ENCODE data around the gene LMTK2.

Gene LMTK2

DNA sequence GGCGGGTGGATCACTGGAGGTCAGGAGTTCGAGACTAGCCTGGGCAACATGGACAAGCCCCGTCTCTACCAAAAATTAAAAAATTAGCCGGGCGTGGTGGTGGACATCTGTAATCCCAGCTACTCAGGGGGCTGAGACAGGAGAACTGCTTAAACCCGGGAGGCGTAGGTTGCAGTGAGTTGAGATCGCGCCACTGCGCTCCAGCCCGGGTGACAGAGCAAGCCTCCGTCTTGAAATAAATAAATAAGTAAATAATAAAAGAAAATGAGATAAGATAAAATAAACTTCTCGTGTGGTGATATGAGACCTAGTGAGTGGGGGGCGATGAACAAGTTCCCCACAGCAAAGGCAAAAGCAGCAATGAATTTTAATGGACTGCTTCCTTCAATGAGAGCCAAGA lies 33.6 kb upstream of the LMTK2 start:
- Histone ChIP-seq H3K36me3 (ENCODE audit: low read length) (no peaks in the 10 kb centered on the region), H3K27ac (ENCODE audit: low read depth, low read length) (no peak overlapping the region), H3K4me2 (ENCODE audit: low read depth, low read length, poor library complexity, severe bottlenecking) (no peak overlapping the region), H3K9me2 (replicated peaks; ENCODE audit: insufficient read depth, low read length) (no peaks in the 10 kb centered on the region), H4K20me1 (ENCODE audit: low read depth, low read length) (no peaks in the 10 kb centered on the region), H3K27me3 (ENCODE audit: low read length) (no peaks in the 10 kb centered on the region), H3F3A (ENCODE audit: insufficient read depth) (no peaks in the 10 kb centered on the region), H3K4me3 (ENCODE audit: insufficient read depth, low read length, poor library complexity, severe bottlenecking) (no peak overlapping the region), H3K9me3 (ENCODE audit: insufficient read depth, low read length) (no peaks in the 10 kb centered on the region), H3K9ac (ENCODE audit: low read length) (no peak overlapping the region), H3K79me2 (ENCODE audit: insufficient read depth, low read length) (no peaks in the 10 kb centered on the region), H2AFZ (ENCODE audit: low read depth, low read length, severe bottlenecking) (no peak overlapping the region)
- no peak for TF ChIP-seq EZH2phosphoT487 (conservative IDR thresholded peaks at IDR 0.05; ENCODE audit: low read length)
- TF ChIP-seq, protein P1, sequence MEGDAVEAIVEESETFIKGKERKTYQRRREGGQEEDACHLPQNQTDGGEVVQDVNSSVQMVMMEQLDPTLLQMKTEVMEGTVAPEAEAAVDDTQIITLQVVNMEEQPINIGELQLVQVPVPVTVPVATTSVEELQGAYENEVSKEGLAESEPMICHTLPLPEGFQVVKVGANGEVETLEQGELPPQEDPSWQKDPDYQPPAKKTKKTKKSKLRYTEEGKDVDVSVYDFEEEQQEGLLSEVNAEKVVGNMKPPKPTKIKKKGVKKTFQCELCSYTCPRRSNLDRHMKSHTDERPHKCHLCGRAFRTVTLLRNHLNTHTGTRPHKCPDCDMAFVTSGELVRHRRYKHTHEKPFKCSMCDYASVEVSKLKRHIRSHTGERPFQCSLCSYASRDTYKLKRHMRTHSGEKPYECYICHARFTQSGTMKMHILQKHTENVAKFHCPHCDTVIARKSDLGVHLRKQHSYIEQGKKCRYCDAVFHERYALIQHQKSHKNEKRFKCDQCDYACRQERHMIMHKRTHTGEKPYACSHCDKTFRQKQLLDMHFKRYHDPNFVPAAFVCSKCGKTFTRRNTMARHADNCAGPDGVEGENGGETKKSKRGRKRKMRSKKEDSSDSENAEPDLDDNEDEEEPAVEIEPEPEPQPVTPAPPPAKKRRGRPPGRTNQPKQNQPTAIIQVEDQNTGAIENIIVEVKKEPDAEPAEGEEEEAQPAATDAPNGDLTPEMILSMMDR (IDR thresholded peaks at IDR 0.05; ENCODE audit: insufficient read depth, low read length, poor library complexity, severe bottlenecking) = no peak

DNA sequence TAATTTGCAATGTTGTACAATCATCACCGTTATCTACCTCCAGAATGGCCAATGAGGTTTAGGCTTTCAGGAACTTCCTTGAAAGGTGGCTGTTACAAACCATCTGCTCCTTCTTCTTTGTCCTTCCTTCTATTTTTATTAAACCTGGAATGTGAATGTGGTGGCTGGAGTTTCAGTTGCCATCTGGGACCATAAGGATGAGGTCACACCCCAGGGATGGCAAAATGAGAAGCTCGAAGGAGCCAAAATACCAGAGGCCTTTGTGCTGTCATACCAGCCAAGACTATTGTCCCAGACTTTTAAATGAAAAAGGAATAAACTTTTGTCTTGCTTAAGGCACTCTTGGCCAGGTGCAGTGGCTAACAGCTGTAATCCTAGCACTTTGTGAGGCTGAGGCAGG lies 30.9 kb upstream of the LMTK2 start:
- H3K4me3 ChIP-seq (ENCODE audit: insufficient read depth, low read length, poor library complexity, severe bottlenecking) = no peak overlapping the region
- no peaks in the 10 kb centered on the region for H3K36me3 ChIP-seq (ENCODE audit: low read length)
- no peak overlapping the region for H3K9ac ChIP-seq (ENCODE audit: low read length)
- TF ChIP-seq, protein P1 (IDR thresholded peaks at IDR 0.05; ENCODE audit: insufficient read depth, low read length, poor library complexity, severe bottlenecking) = no peak
- no peak for TF ChIP-seq EZH2phosphoT487 (conservative IDR thresholded peaks at IDR 0.05; ENCODE audit: low read length)
- no peak overlapping the region for H3K4me2 ChIP-seq (ENCODE audit: low read depth, low read length, poor library complexity, severe bottlenecking)
- no peaks in the 10 kb centered on the region for H3K79me2 ChIP-seq (ENCODE audit: insufficient read depth, low read length)
- no peaks in the 10 kb centered on the region for H4K20me1 ChIP-seq (ENCODE audit: low read depth, low read length)
- H3K27ac ChIP-seq (ENCODE audit: low read depth, low read length) = no peak overlapping the region
- no peaks in the 10 kb centered on the region for H3K9me2 ChIP-seq (replicated peaks; ENCODE audit: insufficient read depth, low read length)
- no peaks in the 10 kb centered on the region for H3K27me3 ChIP-seq (ENCODE audit: low read length)
- H3K9me3 ChIP-seq (ENCODE audit: insufficient read depth, low read length) = no peaks in the 10 kb centered on the region
- H2AFZ ChIP-seq (ENCODE audit: low read depth, low read length, severe bottlenecking) = no peak overlapping the region
- no peaks in the 10 kb centered on the region for H3F3A ChIP-seq (ENCODE audit: insufficient read depth)

DNA sequence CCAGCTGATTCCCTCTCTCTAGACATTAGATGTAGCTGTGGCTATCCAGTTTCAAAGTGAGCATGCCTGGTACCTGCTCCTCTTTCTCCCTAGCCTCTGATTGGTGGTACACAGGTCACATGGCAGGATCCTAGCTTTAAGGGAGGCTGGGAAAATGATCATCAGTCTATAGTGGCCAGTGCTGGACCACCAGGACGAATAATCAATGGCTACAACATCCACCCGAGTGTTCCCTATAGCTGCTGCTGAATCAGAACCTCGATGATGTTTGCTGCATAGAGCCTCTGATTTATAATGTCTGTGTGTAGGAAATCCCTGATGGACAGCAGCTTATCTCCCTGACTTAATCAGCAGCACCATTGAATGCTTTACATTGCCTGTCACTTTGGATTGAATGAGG lies 28.9 kb upstream of the LMTK2 start:
- TF ChIP-seq, protein P1 (IDR thresholded peaks at IDR 0.05; ENCODE audit: insufficient read depth, low read length, poor library complexity, severe bottlenecking) = no peak
- no peak for TF ChIP-seq EZH2phosphoT487 (conservative IDR thresholded peaks at IDR 0.05; ENCODE audit: low read length)
- no peaks in the 10 kb centered on the region for H3F3A ChIP-seq (ENCODE audit: insufficient read depth)
- H3K27ac ChIP-seq (ENCODE audit: low read depth, low read length) = no peak overlapping the region
- H3K9me2 ChIP-seq (replicated peaks; ENCODE audit: insufficient read depth, low read length) = no peaks in the 10 kb centered on the region
- no peak overlapping the region for H2AFZ ChIP-seq (ENCODE audit: low read depth, low read length, severe bottlenecking)
- H3K36me3 ChIP-seq (ENCODE audit: low read length) = no peaks in the 10 kb centered on the region
- no peaks in the 10 kb centered on the region for H4K20me1 ChIP-seq (ENCODE audit: low read depth, low read length)
- H3K9ac ChIP-seq (ENCODE audit: low read length) = no peak overlapping the region
- H3K79me2 ChIP-seq (ENCODE audit: insufficient read depth, low read length) = no peaks in the 10 kb centered on the region
- no peak overlapping the region for H3K4me3 ChIP-seq (ENCODE audit: insufficient read depth, low read length, poor library complexity, severe bottlenecking)
- no peaks in the 10 kb centered on the region for H3K27me3 ChIP-seq (ENCODE audit: low read length)
- H3K4me2 ChIP-seq (ENCODE audit: low read depth, low read length, poor library complexity, severe bottlenecking) = no peak overlapping the region
- no peaks in the 10 kb centered on the region for H3K9me3 ChIP-seq (ENCODE audit: insufficient read depth, low read length)

Measured in SU-DHL-6 (cell line).